Parathyroid adenoma (tissue), 2 donors: ENCODE measurements around the gene RARRES2.

ENCODE experiments used
- H2AFZ ChIP-seq: fragments of 300-600 bp; sonication (generic); one replicate; pipeline ENCODE4 v1.7.0; 2017; ENCODE audit warnings: antibody characterized with exemption, mild to moderate bottlenecking
- H3K27ac ChIP-seq: fragments of 300-600 bp; sonication (generic); one replicate; pipeline ENCODE4 v1.7.0; 2017
- H3K27me3 ChIP-seq: fragments of 300-600 bp; sonication (generic); one replicate; pipeline ENCODE4 v1.7.0; 2017; ENCODE audit warnings: low read length; ENCODE audit not compliant: control insufficient read depth, insufficient read depth
- H3K36me3 ChIP-seq: fragments of 300-600 bp; sonication (generic); one replicate; pipeline ENCODE4 v1.7.0; 2017; ENCODE audit warnings: low read length; ENCODE audit not compliant: control insufficient read depth, insufficient read depth
- H3K4me1 ChIP-seq: fragments of 300-600 bp; sonication (generic); one replicate; pipeline ENCODE4 v1.7.0; 2017; ENCODE audit warnings: control low read depth
- H3K4me2 ChIP-seq: fragments of 300-600 bp; sonication (generic); one replicate; pipeline ENCODE4 v1.7.0; 2017; ENCODE audit warnings: low read length
- H3K4me3 ChIP-seq: fragments of 300-600 bp; sonication (generic); one replicate; pipeline ENCODE4 v1.7.0; 2017; ENCODE audit warnings: low read depth, low read length
- H3K79me2 ChIP-seq: fragments of 300-600 bp; sonication (generic); one replicate; pipeline ENCODE4 v1.7.0; 2017; ENCODE audit warnings: control low read depth
- H3K9ac ChIP-seq: fragments of 300-600 bp; sonication (generic); one replicate; pipeline ENCODE4 v1.7.0; 2017; ENCODE audit warnings: mild to moderate bottlenecking
- H3K9me3 ChIP-seq: fragments of 300-600 bp; sonication (generic); one replicate; pipeline ENCODE4 v1.7.0; 2017; ENCODE audit warnings: low read length; ENCODE audit not compliant: control insufficient read depth
- CTCF ChIP-seq: fragments of 300-600 bp; sonication (generic); IDR thresholded peaks from one replicate; pipeline ENCODE4 v1.7.0; 2017; ENCODE audit warnings: antibody characterized with exemption, mild to moderate bottlenecking
- donor health status: primary hyperparathyroidism.

RARRES2 gene

GRCh38 chr7:150373049-150373801 lies 31.8 kb upstream of the RARRES2 start:
- Histone ChIP-seq H3K9ac (no peak overlapping the region), H3K4me2 (peak overlapping the region; percentile 54), H3K4me1 (peaks cover 12% of the 10 kb centered on the region), H2AFZ (no peak overlapping the region), H3K27me3 (no peaks in the 10 kb centered on the region), H3K36me3 (no peaks in the 10 kb centered on the region), H3K79me2 (peaks cover 23% of the 10 kb centered on the region), H3K27ac (no peak overlapping the region), H3K9me3 (no peaks in the 10 kb centered on the region), H3K4me3 (no peak overlapping the region)
- no peak for TF ChIP-seq CTCF

GRCh38 chr7:150372271-150373048 lies 31.0 kb upstream of the RARRES2 start:
- no peak for TF ChIP-seq CTCF
- Histone ChIP-seq H3K27ac (no peak overlapping the region), H3K4me2 (peak overlapping the region; percentile 54), H2AFZ (no peak overlapping the region), H3K36me3 (no peaks in the 10 kb centered on the region), H3K9me3 (no peaks in the 10 kb centered on the region), H3K4me1 (peaks cover 15% of the 10 kb centered on the region), H3K9ac (no peak overlapping the region), H3K4me3 (no peak overlapping the region), H3K27me3 (no peaks in the 10 kb centered on the region), H3K79me2 (peaks cover 23% of the 10 kb centered on the region)

GRCh38 chr7:150371996-150372270 lies 30.5 kb upstream of the RARRES2 start:
- peaks cover 23% of the 10 kb centered on the region for H3K79me2 ChIP-seq
- H3K36me3 ChIP-seq = no peaks in the 10 kb centered on the region
- H3K4me1 ChIP-seq = peaks cover 15% of the 10 kb centered on the region
- no peak overlapping the region for H3K27ac ChIP-seq
- H3K4me2 ChIP-seq = no peak overlapping the region
- H2AFZ ChIP-seq = no peak overlapping the region
- TF ChIP-seq CTCF = no peak
- no peaks in the 10 kb centered on the region for H3K9me3 ChIP-seq
- H3K4me3 ChIP-seq = no peak overlapping the region
- H3K27me3 ChIP-seq = no peaks in the 10 kb centered on the region
- H3K9ac ChIP-seq = no peak overlapping the region

- H3K27me3 ChIP-seq = no peaks in the 10 kb centered on the region
- no peak for TF ChIP-seq CTCF
- no peaks in the 10 kb centered on the region for H3K36me3 ChIP-seq
- H3K4me3 ChIP-seq = no peak overlapping the region
- H3K79me2 ChIP-seq = peaks cover 23% of the 10 kb centered on the region
- H3K4me2 ChIP-seq = no peak overlapping the region
- no peak overlapping the region for H2AFZ ChIP-seq
- no peak overlapping the region for H3K9ac ChIP-seq
- no peak overlapping the region for H3K27ac ChIP-seq
- H3K4me1 ChIP-seq = peaks cover 15% of the 10 kb centered on the region
- no peaks in the 10 kb centered on the region for H3K9me3 ChIP-seq
Observed at GRCh38 chr7:150371131-150371995, 29.9 kb upstream of the RARRES2 start.
